ENCODE results near the gene AKTIP. TPM values are rescaled to one million over a fixed set of nuclear protein-coding genes. Genes with fewer than 3 reads are reported as not detected.

AKTIP gene
- total and polyA plus RNA-seq, 9 donors: 28.5 to 51.5 (median 43.4) TPM

GRCh38 chr16:53480394-53480793 is 22.6 kb downstream of the AKTIP start:
- Histone ChIP-seq H3K4me3 (no peak overlapping the region), H3K27me3 (no peaks in the 10 kb centered on the region), H3K36me3 (no peaks in the 10 kb centered on the region), H3K9me3 (no peaks in the 10 kb centered on the region), H3K4me1 (ENCODE audit: insufficient read depth) (no peaks in the 10 kb centered on the region), H3K27ac (no peak overlapping the region)
- intact Hi-C loops (cut with DNase I): no loop called here
- no peak for TF ChIP-seq CTCF (IDR thresholded peaks at IDR 0.05)
- no peak for TF ChIP-seq POLR2A (IDR thresholded peaks at IDR 0.05)
- no peak for TF ChIP-seq EP300 (IDR thresholded peaks at IDR 0.05)
- no peak for DNase-seq
- WGBS, 3 donors: 88 to 93% (median 92%) methylated on average over 1 of the region's 1 CpG

GRCh38 chr16:53478965-53479364 is 24.0 kb downstream of the AKTIP start:
- Histone ChIP-seq H3K27ac (no peak overlapping the region), H3K9me3 (no peaks in the 10 kb centered on the region), H3K27me3 (no peaks in the 10 kb centered on the region), H3K4me3 (no peak overlapping the region), H3K4me1 (ENCODE audit: insufficient read depth) (no peaks in the 10 kb centered on the region), H3K36me3 (no peaks in the 10 kb centered on the region)
- intact Hi-C loops (cut with DNase I): no loop called here
- TF ChIP-seq EP300 (IDR thresholded peaks at IDR 0.05): no peak
- TF ChIP-seq CTCF (IDR thresholded peaks at IDR 0.05): no peak
- no peak for TF ChIP-seq POLR2A (IDR thresholded peaks at IDR 0.05)
- WGBS, 3 donors: 96 to 98% (median 97%) methylated on average over 5 of the region's 5 CpGs
- DNase-seq: no peak

GRCh38 chr16:53476867-53477266 is 26.1 kb downstream of the AKTIP start:
- WGBS, 3 donors: 87 to 96% (median 96%) methylated on average over 2 of the region's 2 CpGs
- no peaks in the 10 kb centered on the region for H3K9me3 ChIP-seq

GRCh38 chr16:53465606-53466280 is 37.3 kb downstream of the AKTIP start:
- no peaks in the 10 kb centered on the region for H3K9me3 ChIP-seq
- H3K4me3 ChIP-seq: no peak overlapping the region
- no peak for TF ChIP-seq EP300 (IDR thresholded peaks at IDR 0.05)
- TF ChIP-seq CTCF (IDR thresholded peaks at IDR 0.05): no peak
- TF ChIP-seq POLR2A (IDR thresholded peaks at IDR 0.05): no peak
- H3K36me3 ChIP-seq: no peaks in the 10 kb centered on the region
- DNase-seq: no peak
- WGBS, 3 donors: 62 to 68% (median 63%) methylated on average over 6 of the region's 6 CpGs
- H3K27me3 ChIP-seq: no peaks in the 10 kb centered on the region
- intact Hi-C loops (cut with DNase I): no loop called here
- H3K4me1 ChIP-seq (ENCODE audit: insufficient read depth): no peaks in the 10 kb centered on the region
- no peak overlapping the region for H3K27ac ChIP-seq

More at GRCh38 chr16:53476867-53477266, 26.1 kb downstream of the AKTIP start:
- intact Hi-C loops (cut with DNase I): no loop called here
- TF ChIP-seq EP300 (IDR thresholded peaks at IDR 0.05): no peak
- no peak for TF ChIP-seq POLR2A (IDR thresholded peaks at IDR 0.05)
- no peak for TF ChIP-seq CTCF (IDR thresholded peaks at IDR 0.05)
- no peak overlapping the region for H3K27ac ChIP-seq
- DNase-seq: no peak
- H3K4me3 ChIP-seq: no peak overlapping the region
- no peaks in the 10 kb centered on the region for H3K27me3 ChIP-seq
- H3K36me3 ChIP-seq: no peaks in the 10 kb centered on the region
- no peaks in the 10 kb centered on the region for H3K4me1 ChIP-seq (ENCODE audit: insufficient read depth)
